HG03342 (cell line): ENCODE results near the gene BCS1L.

Source experiments
- ATAC-seq: cut with Tn5 transposase; IDR thresholded peaks from one replicate; pipeline ENCODE4 v1.9.1; 2021; ENCODE audit warnings: mild to moderate bottlenecking, moderate library complexity; ENCODE audit not compliant: unreplicated experiment

The BCS1L gene

GRCh38 chr2:218659258-218659987 lies at the start of gene BCS1L, which contains the start of gene ZNF142:
Gene BCS1L, plus strand, starts transcription at chr2:218659683. Its CDS starts 1,305 bp downstream, at chr2:218660988.
Gene ZNF142, minus strand, starts transcription at chr2:218659623. Its CDS starts 3,194 bp downstream, at chr2:218656429.
- peak; percentile 94 for ATAC-seq

- no peak for ATAC-seq
Observed at GRCh38 chr2:218615868-218616315, 43.6 kb upstream of the BCS1L start.

- ATAC-seq, result no peak
Observed at GRCh38 chr2:218618102-218618860, 41.2 kb upstream of the BCS1L start.

- no peak for ATAC-seq
Observed at GRCh38 chr2:218621007-218621406, 38.5 kb upstream of the BCS1L start.

- ATAC-seq, result no peak
Observed at GRCh38 chr2:218622606-218623365, 36.7 kb upstream of the BCS1L start.

- no peak for ATAC-seq
Observed at GRCh38 chr2:218623366-218623705, 36.1 kb upstream of the BCS1L start.

GRCh38 chr2:218626369-218626768 lies 33.1 kb upstream of the BCS1L start:
- ATAC-seq, result no peak

GRCh38 chr2:218627939-218628338 lies 31.5 kb upstream of the BCS1L start:
- no peak for ATAC-seq

- ATAC-seq, result no peak
Observed at GRCh38 chr2:218631837-218632236, 27.6 kb upstream of the BCS1L start.

GRCh38 chr2:218635719-218636118 lies 23.8 kb upstream of the BCS1L start:
- no peak for ATAC-seq

- ATAC-seq, result no peak
Observed at GRCh38 chr2:218638372-218638771, 21.1 kb upstream of the BCS1L start.

- ATAC-seq, result no peak
Observed at GRCh38 chr2:218642121-218642656, 17.3 kb upstream of the BCS1L start.

GRCh38 chr2:218642786-218643185 lies 16.7 kb upstream of the BCS1L start:
- ATAC-seq, result no peak

- no peak for ATAC-seq
Observed at GRCh38 chr2:218643751-218644310, 15.7 kb upstream of the BCS1L start.

- no peak for ATAC-seq
Observed at GRCh38 chr2:218644721-218645120, 14.8 kb upstream of the BCS1L start.

GRCh38 chr2:218645126-218645525 lies 14.4 kb upstream of the BCS1L start:
- ATAC-seq, result peak; percentile 61

- ATAC-seq, result no peak
Observed at GRCh38 chr2:218648088-218648786, 11.2 kb upstream of the BCS1L start.

GRCh38 chr2:218648787-218649100 lies 10.7 kb upstream of the BCS1L start:
- ATAC-seq, result no peak

GRCh38 chr2:218655751-218656150 lies 3.7 kb upstream of the BCS1L start:
- no peak for ATAC-seq

GRCh38 chr2:218658671-218659257 lies 719 bp upstream of the BCS1L start:
- peak; percentile 39 for ATAC-seq
